ENCODE data around the gene CAMSAP1.

The CAMSAP1 gene

DNA sequence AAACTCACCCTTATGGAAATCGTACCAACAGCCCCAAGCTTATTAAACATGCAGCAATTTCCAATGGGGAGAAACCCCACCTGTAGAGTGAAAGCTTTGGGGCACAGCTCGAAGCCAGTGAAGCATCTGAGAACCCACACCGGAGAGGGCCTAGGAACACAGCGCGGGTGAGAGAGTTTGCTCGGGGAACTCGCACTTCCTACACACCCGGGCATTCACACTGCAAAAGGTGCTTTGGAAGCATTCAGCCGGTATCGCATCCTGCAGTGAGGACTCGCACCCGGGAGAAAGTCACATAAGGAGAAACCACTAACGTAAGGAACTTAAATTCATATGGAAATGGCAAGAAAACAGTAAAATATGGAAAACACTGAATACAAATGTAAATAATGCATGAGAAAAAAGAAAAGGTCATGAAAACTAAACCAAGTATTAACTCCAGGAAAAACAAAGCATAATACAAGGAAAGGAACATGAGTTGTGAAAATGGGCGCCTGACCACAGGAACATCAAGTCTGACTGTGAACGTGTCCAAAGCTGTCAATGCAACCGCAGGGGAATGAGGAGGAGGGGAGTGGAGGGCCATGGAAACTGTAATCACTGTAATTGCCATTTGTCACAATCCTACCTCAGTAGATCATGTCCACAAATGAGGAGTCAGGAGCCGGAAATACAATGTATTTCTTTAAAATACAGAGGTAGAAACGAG is 28.7 kb downstream of the CAMSAP1 start:
- DNase-seq: no peak

DNA sequence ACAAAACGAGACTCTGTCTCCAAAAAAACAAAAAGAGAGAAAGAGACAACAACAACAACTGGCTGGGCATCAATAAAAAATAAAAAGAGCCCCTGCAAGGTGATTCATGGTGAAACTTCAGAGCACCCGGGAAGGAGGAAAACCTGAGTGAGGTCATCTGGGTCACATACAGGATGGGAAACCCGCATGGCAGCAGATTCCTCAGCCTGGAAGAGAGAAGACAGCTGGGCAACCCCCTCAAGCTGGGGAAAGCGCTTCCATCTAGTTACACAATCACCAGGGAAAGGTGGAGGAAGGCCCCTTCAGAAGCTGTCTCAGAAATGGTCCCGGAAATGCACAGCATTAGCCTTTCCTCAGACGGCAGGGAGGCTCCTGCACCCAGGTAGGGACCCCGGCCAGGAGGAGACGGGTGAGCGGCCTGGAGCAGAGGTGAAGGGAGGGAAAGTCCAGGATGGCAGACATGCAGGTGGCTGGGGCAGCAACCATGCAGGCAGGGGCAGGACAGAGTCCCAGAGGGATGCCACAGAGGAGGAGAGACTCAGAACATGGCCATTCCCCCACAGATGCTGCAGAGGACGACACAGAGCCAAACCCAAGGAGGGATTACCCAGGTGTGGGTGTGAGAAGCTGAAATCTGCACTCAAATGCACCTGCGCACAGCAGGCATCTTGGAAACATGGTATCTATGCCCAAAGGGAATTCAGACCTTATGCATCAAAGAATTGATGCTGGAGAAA is 29.4 kb downstream of the CAMSAP1 start:
- no peak for DNase-seq

DNA sequence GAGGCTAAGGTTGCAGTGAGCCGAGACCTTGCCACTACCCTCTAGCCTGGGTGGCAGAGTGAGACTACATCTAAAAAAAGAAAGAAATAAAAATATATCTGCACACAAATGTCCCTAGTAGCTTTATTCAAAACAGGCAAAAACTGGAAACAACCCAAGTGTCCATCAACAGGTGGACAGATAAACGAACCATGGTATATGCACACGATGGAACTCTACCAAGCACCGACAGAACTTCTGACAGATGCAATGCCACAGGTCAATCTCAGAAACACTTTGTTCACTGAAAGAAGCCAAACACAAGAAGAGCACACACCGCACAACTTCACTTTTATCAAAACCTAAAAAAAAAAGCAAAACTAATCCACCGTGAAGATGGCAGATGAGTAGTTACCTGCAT is 30.4 kb downstream of the CAMSAP1 start:
- DNase-seq: no peak

DNA sequence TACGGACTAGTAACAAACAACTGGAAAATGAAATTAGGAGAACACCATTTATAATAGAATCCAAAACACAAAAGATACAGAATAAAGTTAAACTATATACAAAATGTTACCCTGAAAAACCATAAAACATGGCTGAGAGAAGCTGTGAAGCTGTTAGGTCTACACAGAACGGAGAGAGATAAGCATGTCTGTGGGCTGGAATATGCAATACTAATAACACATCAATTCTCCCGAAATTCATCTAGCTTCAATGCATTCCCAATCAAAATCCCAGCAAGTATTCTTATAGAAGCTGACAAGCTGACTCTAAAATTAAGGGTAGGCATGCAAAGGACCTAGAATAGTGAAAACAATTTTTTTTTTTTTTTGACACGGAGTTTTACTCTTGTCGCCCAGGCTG is 32.5 kb downstream of the CAMSAP1 start:
- DNase-seq: no peak

DNA sequence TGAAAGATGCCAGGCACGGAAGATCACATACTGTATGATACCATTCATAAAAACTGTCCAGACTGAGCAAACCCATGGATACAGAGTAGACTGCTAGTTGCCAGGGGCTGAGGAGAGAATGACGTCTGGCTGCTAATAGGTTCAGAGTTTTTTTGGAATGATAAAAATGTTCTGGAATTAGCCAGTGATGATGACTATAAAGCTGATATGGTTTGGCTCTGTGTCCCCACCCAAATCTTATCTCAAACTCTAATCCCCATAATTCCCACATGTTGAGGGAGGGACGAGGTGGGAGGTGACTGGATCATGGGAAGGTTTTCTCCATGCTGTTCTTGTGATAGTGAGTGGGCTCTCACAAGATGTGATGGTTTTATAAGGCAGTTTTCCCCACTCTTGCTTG is 37.4 kb downstream of the CAMSAP1 start:
- no peak for DNase-seq

DNA sequence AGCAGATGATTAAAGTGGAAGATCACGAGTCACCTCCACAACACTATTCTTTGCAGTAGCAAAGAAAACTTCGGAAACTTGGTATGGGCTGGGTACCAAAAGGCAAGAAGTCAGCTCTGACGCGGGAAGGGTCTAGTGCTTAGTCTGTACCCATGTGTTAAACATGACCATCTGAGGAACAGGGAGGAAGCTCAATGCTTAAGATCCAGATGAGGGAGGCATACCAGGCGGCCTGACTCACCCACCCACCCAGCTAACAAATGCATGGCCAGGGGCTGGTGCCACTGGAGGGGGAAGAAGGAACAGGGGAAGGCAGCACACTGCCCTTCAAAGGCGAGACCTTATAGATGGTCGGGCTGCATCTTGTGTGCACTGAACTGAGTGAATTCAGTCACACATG is 41.8 kb downstream of the CAMSAP1 start:
- DNase-seq: no peak

DNA sequence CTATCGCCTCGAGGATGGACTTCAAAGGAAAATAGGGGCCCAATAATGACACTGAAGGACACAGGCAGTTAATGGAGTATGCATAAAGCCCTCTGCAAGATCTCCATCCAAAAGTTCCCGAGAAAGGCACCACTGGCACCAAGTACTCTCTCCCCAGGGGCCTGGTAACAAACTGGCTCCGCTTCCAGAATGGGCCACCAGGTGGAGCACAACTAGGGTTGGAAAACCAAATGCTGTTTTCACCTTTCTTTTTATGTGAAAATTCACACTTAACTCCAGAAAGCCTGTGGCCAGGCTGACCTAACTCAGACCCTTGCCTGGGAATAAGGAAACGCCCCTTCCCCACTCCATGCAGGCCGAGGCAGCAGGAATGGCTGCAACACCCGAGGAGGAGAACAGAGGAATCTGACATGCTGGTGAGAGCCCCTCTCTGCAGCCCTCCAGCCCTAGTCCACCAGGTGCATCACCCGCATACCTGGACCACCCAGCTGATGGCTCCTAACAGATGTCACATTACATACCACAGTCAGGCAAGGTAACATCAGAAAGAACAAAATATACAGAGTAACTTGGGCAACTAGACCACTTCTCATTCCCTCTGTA is 42.8 kb downstream of the CAMSAP1 start:
- peak; percentile 52 to 61 for DNase-seq

DNA sequence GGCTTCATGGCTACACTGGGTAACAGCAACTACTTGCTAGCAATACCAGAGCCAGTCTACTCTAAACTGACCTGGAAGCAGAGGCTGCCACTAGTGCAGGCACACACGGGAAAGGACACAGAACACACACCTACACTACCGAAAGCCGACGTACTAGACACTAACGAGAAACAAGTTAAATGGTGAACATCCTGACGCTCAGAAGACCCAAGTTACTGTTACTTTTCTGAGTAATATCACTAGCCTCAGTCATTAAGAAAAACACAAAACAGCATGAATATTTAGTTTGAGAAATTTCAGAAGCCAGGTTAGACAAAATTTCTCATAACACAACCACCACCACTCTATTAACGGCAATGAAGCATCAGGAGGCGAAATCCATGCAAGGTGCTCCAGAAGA is 44.5 kb downstream of the CAMSAP1 start:
- DNase-seq: no peak

DNA sequence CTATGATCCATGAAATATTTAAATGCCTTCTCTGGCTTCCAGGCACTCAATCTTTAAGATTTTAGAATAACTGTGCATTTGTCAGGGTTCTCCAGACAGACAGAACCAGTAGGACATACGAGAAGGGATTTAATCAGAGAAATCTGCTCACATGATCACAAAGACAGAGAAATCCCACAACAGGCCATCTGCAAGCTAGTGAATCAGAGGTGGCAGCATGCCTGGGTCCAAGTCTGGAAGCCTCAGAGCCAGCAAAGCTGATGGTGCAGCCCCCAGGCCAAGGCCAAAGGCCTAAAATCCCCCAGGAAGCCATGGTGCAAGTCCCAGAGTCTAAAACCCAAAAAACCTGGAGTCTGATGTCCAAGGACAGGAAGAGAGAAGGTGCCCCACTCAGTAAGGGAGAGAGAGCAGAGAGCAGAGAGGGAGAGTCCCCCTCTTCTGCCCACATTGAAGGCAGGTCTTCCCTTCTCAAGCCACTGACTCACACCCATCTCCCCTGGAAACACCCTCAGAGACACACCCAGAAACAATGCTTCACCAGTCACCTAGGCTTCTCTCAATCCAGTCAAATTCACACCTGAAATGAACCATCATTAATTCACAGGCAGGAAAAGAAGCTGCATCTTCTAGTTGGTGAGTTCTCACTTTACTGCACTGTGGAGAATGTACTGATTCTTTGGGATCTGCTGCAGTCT is 48.7 kb downstream of the CAMSAP1 start:
- DNase-seq: no peak

DNA sequence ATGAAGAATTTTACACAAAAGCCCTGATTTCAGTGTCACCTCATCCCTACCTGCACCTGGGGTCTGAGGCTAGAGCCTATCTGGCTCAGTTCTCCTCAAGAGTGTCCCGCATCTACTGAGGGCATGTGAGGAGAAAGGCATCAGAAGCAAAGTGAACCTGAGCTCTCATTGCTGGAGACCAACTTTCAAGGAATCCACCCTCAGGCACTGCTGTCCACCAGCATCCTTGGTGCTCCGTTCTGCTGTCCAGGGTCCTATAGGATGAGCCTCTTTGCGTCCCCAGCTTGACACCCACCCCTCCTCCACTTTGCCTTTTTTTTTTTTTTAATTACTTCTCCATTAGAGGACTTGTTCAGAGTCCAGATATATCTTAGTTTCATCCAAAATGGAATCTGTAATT is 49.5 kb downstream of the CAMSAP1 start:
- DNase-seq: no peak

DNA sequence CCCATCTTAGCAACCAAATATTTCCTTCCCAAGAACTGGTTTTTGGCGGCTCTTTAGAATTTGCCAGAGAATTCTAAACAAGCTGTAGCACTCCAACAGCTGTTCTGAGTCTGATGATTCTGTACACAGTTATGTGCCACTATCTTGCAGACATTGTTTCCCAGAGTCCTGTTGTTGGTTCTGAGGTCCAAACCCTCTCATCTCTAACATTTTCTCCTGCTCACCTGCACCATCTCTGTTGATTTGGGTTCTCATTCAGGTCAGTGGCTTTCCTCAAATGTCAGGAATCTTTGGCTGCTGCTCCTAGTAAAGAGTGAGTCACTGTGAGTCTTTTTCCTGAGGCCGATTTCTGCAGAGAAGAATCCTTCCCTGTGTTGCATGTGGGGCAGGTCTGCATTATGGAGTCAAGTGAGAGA is 50.0 kb downstream of the CAMSAP1 start:
- no peak for DNase-seq

DNA sequence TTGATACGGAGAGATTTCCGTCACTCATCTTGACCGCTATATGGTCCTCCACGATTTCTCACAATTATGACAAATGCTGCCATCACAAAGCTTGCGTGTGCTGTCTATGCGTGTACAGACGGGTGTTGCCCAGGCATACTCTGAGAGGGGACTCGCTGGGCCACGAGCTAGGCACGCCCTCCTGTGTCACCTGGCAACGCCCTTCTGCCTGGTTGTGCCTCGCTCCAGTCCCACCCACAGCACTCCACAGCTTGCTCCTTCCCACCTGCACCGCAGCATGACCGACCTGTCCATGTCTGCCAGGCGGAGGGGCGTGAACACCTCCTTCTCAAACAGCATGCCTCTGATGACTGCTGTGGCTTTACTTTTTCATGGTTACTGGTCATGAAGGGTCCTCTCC is 55.6 kb downstream of the CAMSAP1 start:
- no peak for DNase-seq

DNA sequence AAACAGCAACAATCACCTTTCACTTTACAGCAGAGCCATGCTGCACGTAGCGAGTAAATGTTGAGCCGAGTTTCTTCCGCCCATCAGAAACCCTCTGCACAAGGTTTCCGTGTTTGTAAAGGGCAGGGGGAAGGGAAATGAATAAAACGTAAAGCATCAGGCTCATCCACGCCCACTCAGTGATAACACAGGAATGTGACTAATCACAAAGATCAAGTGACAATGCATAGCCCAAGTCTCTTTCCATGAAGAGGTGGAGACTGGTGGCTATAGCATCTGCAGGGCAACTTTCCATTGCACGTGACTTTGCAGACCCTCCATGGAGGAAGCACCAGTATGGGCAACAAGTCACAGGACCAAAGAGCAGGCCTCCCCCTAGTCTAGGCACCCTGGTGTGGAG is 56.6 kb downstream of the CAMSAP1 start:
- no peak for DNase-seq

DNA sequence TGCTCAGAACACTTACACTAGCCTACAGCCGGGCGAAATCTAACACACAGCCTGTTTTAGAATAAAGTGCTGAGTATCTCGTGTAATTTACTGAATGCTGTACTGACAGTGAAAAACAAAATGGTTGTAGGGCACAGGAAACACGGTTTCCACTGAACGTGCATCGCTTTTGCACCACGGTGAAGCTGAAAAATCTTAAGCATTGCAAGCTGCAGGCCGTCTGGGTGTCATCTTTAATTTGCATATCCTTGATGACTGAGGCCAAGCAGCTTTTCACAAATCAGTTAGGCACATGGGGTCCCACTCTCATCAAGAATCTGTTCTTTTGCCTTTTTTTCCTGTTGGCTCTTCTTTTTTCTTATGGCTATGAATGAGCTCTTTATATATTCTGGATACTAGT is 58.2 kb downstream of the CAMSAP1 start:
- no peak for DNase-seq

DNA sequence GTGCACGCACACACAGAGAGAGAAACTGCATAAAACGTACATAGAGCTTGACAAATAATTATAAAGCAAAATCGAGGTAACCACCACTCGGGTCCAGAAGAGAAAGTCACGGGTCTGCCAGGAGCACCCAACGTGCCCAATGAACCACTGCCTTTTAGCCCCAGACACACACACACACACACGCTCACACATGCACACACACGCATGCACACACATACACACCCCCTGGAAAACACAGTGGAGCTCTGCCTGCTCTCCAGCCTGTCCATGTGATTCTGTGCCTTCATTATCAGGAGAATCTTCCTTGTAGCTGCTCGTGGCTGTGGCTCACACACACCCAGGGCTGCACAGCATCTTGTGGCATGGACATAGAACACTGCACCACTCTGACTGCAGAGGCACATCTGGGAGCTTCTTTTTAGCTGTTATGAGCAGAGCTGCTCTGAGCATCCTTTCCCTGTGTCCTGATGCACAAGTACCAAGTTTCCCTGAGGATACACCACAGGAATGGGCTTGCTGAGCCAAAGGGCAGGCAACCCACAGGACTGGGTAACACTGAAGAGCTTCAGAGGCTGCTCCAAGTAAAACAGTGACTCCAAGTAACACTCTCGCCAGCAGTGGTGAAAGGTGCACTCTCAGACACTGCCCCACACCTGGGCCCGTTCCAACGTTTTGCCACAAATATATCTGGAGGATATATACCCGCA is 58.9 kb downstream of the CAMSAP1 start:
- no peak for DNase-seq

DNA sequence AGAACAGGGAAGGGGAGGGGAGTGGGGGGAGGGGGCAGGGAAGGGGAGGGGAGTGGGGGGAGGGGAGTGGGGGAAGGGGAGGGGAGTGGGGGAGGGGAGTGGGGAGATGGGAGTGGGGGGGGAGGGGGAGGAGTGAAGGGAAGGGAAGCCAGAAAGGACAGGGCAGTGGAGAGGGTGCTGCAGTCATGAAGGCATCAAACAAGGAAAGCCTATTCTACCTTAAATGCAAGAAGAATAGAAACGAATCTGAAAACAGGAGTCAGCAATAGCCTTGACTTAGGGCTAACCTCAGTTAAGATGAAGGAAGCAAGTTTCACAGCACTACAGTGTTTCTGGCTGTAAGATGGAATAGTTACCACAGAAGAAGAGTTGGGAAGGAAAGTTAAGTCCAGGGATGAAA is 59.5 kb downstream of the CAMSAP1 start:
- no peak for DNase-seq

DNA sequence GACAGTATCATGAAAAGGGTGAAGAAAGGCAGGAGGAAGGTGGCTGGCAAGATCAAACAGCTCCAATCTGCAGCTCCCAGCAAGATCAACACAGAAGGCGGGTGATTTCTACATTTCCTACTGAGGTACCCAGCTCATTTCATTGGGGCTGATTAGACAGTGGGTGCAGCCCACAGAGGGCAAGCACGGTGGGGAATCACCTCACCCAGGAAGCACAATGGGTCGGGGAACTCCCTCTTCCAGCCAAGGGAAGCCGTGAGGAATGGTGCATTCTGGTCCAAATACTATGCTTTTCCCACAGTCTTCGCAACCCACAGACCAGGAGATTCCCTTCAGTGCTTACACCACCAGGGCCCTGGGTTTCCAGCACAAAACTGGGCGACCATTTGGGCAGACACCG is 66.8 kb downstream of the CAMSAP1 start:
- no peak for DNase-seq

DNA sequence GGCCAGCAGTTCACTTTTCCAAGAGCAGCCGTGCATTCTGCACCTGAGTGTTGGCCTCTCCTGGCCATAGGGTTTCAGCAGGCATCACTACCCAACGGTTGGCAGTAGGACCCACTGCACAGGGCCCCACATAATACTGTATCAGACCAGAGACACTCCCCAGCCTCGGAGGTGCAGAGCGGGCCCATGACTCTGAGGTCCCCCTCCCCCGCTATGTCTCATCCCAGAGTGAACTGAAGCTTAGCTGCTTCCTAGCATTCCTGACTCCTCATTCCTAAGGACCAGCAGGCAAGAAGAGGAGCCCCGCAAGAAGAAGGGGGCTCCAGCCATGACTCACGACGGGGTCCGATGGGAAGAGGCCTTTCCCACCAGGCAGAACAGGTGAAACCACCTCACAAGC is 67.2 kb downstream of the CAMSAP1 start:
- no peak for DNase-seq

DNA sequence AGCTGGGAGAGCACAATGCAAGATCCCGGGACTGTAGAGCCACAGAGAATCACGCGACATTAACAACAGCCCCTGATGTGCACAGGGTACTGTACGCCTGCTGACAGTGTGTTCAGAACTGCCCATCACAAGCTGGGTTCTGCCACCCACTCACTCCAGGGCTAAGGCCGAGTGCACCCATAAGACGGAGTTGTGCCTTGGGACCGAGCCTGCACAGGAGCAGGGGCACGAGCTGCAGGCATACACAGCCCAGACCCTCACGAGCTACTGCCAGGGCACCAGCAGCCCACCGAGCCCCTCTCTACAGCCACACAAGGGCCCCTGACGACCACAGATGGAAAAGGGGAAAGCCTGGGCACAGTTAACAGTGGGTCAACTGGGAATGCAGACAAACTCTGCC is 67.8 kb downstream of the CAMSAP1 start:
- DNase-seq: no peak

DNA sequence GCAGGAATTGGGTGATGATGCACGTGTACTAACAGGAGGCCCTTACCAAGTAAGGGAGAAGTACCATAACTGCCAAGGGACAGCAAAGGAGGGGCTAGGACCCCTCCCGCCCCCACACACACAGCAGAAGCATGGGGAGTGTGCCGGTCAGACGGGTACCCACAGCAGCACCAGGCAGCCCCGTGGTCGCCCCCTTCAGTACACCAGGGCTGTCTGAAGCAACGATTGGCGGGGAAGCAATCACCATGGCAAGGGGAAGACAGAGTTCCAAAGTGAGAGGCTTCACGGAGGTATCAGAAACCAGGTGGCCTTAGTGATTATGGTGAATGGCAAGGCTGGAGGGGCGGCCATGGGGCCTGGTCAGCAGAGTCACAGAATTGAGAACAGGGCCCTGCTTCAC is 72.2 kb downstream of the CAMSAP1 start:
- DNase-seq: no peak

DNA sequence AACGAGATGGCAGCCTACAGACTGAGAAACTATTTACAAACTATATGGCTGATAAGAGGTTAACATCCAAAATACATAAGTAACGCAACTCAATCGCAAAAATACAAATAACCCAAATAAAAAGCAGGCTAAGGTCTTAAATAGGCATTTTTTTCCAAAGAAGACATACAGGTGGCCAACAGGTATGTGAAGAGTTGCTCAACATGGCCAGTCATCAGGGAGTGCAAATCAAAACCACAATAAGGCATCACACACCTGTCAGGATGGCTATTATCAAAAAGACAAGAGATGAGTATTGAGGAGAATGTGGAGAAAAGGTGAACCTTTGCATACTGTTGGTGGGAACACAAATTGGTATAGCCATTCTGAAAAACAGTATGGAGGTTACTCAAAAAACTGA is 73.5 kb downstream of the CAMSAP1 start:
- no peak for DNase-seq

DNA sequence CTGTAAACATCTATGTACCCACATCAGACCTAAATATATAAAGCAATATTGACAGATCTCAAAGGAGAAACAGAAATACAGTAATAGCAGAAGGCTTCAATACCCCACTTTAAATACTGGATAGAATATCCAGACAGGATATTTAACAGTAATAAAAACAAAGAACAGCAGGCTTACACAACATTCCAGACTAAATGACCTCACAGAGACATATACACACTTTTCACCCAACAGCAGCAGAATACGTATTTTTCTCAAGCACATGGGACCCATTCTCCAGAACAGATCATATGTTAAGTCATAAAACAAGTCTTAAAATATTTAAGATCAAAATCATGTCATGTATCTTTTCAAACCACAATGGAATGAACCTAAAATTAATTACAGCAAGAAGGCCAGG is 76.8 kb downstream of the CAMSAP1 start:
- DNase-seq: no peak

DNA sequence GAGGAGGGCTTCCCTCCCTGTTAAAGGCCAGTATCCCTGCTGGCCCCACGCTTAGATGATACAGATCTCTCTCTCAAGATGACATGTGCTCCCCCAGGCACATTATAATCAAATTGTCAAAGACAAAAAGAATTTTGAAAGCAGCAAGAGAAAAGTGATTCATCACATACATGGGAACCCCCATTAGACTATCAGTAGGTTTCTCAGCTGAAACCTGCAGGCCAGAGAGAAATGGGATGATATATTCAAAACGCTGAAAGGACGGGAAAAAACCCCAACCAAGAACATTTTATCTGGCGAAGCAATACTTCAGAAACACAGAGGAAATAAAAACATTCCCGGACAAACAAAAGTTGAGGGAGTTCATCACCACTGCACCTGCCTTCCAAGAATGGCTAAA is 78.7 kb downstream of the CAMSAP1 start:
- no peak for DNase-seq

Data from CD4-positive, alpha-beta T cell treated with Interleukin-1 beta for 1 hour (primary cell).